Liver (tissue), 9 donors: Measurements from ENCODE around the gene PPP6R2. TPM values are rescaled to one million over a fixed set of nuclear protein-coding genes. Genes with fewer than 3 reads are reported as not detected.

Experiments used
- DNase-seq: peaks from one replicate; pipeline ENCODE4 v3.0.0-alpha.2; 2017; ENCODE audit warnings: low spot score
- H3K27ac ChIP-seq, 2 donors: one replicate each; pipeline ENCODE4 v1.7.0; 2013; ENCODE audit warnings: inconsistent platforms in 2 of 2, low read length in 2 of 2, control low read depth in 1 of 2, low read depth in 1 of 2, mild to moderate bottlenecking in 1 of 2
- H3K27me3 ChIP-seq, 4 donors: one replicate each; pipeline versions ENCODE4 v1.6.1 to v1.7.0; 2013; ENCODE audit warnings: low read length in 3 of 4, inconsistent platforms in 1 of 4, mild to moderate bottlenecking in 1 of 4, moderate library complexity in 1 of 4; ENCODE audit not compliant: control insufficient read depth in 4 of 4, insufficient read depth in 4 of 4
- H3K36me3 ChIP-seq, 4 donors: one replicate each; pipeline versions ENCODE4 v1.6.1 to v1.7.0; 2013; ENCODE audit warnings: low read length in 3 of 4, mild to moderate bottlenecking in 3 of 4, low read depth in 1 of 4, moderate library complexity in 1 of 4; ENCODE audit not compliant: control insufficient read depth in 4 of 4, insufficient read depth in 3 of 4
- H3K4me1 ChIP-seq, 4 donors: one replicate each; pipeline versions ENCODE4 v1.6.1 to v1.7.0; 2013; ENCODE audit warnings: low read length in 3 of 4, mild to moderate bottlenecking in 3 of 4, moderate library complexity in 1 of 4; ENCODE audit not compliant: control insufficient read depth in 4 of 4, insufficient read depth in 4 of 4
- H3K4me3 ChIP-seq, 3 donors: one replicate each; pipeline versions ENCODE4 v1.6.1 to v1.7.0; 2013; ENCODE audit warnings: low read length in 3 of 3, control low read depth in 1 of 3, low read depth in 1 of 3, mild to moderate bottlenecking in 1 of 3
- H3K9ac ChIP-seq, 2 donors: one replicate each; pipeline ENCODE4 v1.7.0; 2013; ENCODE audit warnings: low read length in 2 of 2, mild to moderate bottlenecking in 2 of 2, moderate library complexity in 2 of 2, control low read depth in 1 of 2, low read depth in 1 of 2
- H3K9me3 ChIP-seq, 4 donors: one replicate each; pipeline versions ENCODE4 v1.6.1 to v1.7.0; 2013; ENCODE audit warnings: low read length in 3 of 4; ENCODE audit not compliant: control insufficient read depth in 4 of 4
- ATF3 ChIP-seq: IDR thresholded peaks from 2 replicates; pipeline ENCODE4 v1.6.1; 2016; ENCODE audit warnings: antibody characterized with exemption
- FOXA1 ChIP-seq: IDR thresholded peaks from 2 replicates; pipeline ENCODE4 v1.6.1; 2016; ENCODE audit warnings: antibody characterized with exemption
- FOXA2 ChIP-seq: IDR thresholded peaks from 2 replicates; pipeline ENCODE4 v1.6.1; 2016; ENCODE audit warnings: antibody characterized with exemption
- GABPA ChIP-seq, 2 donors: IDR thresholded peaks in 1 of 2; conservative IDR thresholded peaks in 1 of 2; 2 replicates each; pipeline ENCODE4 v1.6.1; 2016; ENCODE audit warnings: antibody characterized with exemption in 2 of 2, mild to moderate bottlenecking in 1 of 2, moderate library complexity in 1 of 2
- HNF4A ChIP-seq, 2 donors: conservative IDR thresholded peaks; 2 replicates each; pipeline ENCODE4 v1.6.1; 2016; ENCODE audit warnings: antibody characterized with exemption in 2 of 2, mild to moderate bottlenecking in 2 of 2
- HNF4G ChIP-seq: IDR thresholded peaks from 2 replicates; pipeline ENCODE4 v1.6.1; 2016; ENCODE audit warnings: antibody characterized with exemption
- JUND ChIP-seq, 2 donors: IDR thresholded peaks; 2 replicates each; pipeline ENCODE4 v1.6.1; 2016; ENCODE audit warnings: antibody characterized with exemption in 2 of 2
- NR2F2 ChIP-seq: IDR thresholded peaks from 2 replicates; pipeline ENCODE4 v1.6.1; 2016; ENCODE audit warnings: antibody characterized with exemption
- RAD21 ChIP-seq, 2 donors: IDR thresholded peaks; 2 replicates each; pipeline ENCODE4 v1.6.1; 2016; ENCODE audit warnings: antibody characterized with exemption in 2 of 2, mild to moderate bottlenecking in 2 of 2
- REST ChIP-seq: IDR thresholded peaks from 2 replicates; pipeline ENCODE4 v1.6.1; 2016; ENCODE audit warnings: antibody characterized with exemption, mild to moderate bottlenecking
- RXRA ChIP-seq, 2 donors: IDR thresholded peaks; 2 replicates each; pipeline ENCODE4 v1.6.1; 2017 to 2018; ENCODE audit warnings: antibody characterized with exemption in 2 of 2, mild to moderate bottlenecking in 1 of 2
- SP1 ChIP-seq: IDR thresholded peaks from 2 replicates; pipeline ENCODE4 v1.6.1; 2018; ENCODE audit warnings: antibody characterized with exemption, mild to moderate bottlenecking
- TAF1 ChIP-seq: conservative IDR thresholded peaks from 2 replicates; pipeline ENCODE4 v1.6.1; 2016; ENCODE audit warnings: antibody characterized with exemption, mild to moderate bottlenecking
- YY1 ChIP-seq: IDR thresholded peaks from 2 replicates; pipeline ENCODE4 v1.6.1; 2016; ENCODE audit warnings: antibody characterized with exemption, mild to moderate bottlenecking
- WGBS: extraction: QIAGEN DNeasy Blood & Tissue Kit; methylation state at CpG from one replicate; pipeline ENCODE4 v1.1.7; 2013; 5-methylcytosine and 5-hydroxymethylcytosine counted together
- polyA plus RNA-seq, 2 donors: library from polyadenylated mRNA; stranded (reverse) in 1 of 2; unstranded in 1 of 2; fragments of 200-250 nt in 1 of 2; fragments of >200 nt in 1 of 2; fragmentation: Nextera tagmentation in 1 of 2; extraction: Ambion mirVana in 1 of 2; gene quantifications; one replicate each; pipeline versions ENCODE4 v1.2.1 to v1.2.3, GENCODE V29; 2013 to 2015
- total RNA-seq, 2 donors: library from RNA; depleted of rRNA; stranded (reverse); fragments of >200 nt; gene quantifications; one replicate each; pipeline ENCODE4 v1.2.3, GENCODE V29; 2014
- TF ChIP-seq, protein P1 (sequence below): IDR thresholded peaks from 2 replicates; pipeline ENCODE4 v1.6.1; 2016; ENCODE audit warnings: antibody characterized with exemption
- TF ChIP-seq, protein P2 (sequence below): IDR thresholded peaks from 2 replicates; pipeline ENCODE4 v1.6.1; 2016; ENCODE audit warnings: antibody characterized with exemption
- donor health status: healthy.
- donor health status: healthy.
- donor health status: healthy.
- donor health status: healthy.
- donor health status: healthy.

The PPP6R2 gene
- total and polyA plus RNA-seq, 4 donors: 28.8 to 117 (median 47.2) TPM

GRCh38 chr22:50309601-50309991 is 33.5 kb upstream of the PPP6R2 start:
- Histone ChIP-seq H3K27ac (peak overlapping the region in 1 of 2 donors; percentile 71), H3K9me3 (no peaks in the 10 kb centered on the region), H3K9ac (no peak overlapping the region), H3K4me3 (no peak overlapping the region), H3K36me3 (no peaks in the 10 kb centered on the region), H3K27me3 (no peaks in the 10 kb centered on the region), H3K4me1 (peaks cover 0 to 37% (median 17%) of the 10 kb centered on the region in 4 donors)
- 85% methylated on average over 7 of the region's 7 CpGs for WGBS
- DNase-seq: no peak
- TF ChIP-seq FOXA2 (no peak), GABPA (IDR thresholded peaks at IDR 0.05 in 1 of 2, conservative IDR thresholded peaks at IDR 0.05 in 1 of 2) (no peak), TAF1 (no peak), FOXA1 (no peak), HNF4A (conservative IDR thresholded peaks at IDR 0.05) (no peak), REST (no peak), SP1 (no peak), RXRA (IDR thresholded peaks at IDR 0.05) (no peak), RAD21 (IDR thresholded peaks at IDR 0.05) (no peak), YY1 (no peak), HNF4G (no peak)
- TF ChIP-seq, protein P1, sequence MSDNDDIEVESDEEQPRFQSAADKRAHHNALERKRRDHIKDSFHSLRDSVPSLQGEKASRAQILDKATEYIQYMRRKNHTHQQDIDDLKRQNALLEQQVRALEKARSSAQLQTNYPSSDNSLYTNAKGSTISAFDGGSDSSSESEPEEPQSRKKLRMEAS: no peak
- TF ChIP-seq, protein P2, sequence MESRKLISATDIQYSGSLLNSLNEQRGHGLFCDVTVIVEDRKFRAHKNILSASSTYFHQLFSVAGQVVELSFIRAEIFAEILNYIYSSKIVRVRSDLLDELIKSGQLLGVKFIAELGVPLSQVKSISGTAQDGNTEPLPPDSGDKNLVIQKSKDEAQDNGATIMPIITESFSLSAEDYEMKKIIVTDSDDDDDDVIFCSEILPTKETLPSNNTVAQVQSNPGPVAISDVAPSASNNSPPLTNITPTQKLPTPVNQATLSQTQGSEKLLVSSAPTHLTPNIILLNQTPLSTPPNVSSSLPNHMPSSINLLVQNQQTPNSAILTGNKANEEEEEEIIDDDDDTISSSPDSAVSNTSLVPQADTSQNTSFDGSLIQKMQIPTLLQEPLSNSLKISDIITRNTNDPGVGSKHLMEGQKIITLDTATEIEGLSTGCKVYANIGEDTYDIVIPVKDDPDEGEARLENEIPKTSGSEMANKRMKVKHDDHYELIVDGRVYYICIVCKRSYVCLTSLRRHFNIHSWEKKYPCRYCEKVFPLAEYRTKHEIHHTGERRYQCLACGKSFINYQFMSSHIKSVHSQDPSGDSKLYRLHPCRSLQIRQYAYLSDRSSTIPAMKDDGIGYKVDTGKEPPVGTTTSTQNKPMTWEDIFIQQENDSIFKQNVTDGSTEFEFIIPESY: no peak

DNA sequence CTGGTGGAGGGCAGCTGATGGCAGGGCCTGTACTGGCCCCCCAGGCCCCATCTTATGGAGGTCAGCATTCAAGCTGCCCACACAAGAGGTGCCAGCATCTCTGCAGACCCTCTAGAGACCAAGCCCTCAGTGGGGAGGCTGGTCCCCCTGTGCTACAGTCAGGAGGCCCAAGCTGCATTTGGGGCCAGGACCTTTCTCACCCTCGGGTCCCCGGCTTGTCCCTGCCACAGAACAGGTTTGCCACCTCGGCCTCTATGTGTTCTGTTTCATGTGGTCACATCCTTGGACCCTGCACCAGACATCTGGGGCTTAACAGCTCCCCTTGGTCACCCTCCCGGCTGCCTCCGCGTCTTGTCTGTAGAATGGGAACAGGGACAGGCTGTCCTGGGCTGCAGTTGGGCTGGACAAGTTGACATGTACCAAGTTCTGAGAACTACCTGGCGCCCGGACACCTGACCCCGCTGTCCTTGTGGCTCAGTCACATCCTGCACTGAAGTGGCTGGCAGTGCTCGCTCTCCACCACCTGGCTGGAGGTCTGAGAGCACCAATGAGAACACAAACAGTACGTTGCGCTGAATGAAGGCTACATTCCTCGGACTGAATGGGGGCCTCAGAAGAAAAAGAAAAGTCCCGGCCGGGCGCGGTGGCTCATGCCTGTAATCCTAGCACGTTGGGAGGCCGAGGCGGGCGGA is 33.0 kb upstream of the PPP6R2 start:
- H3K4me1 ChIP-seq: peaks cover 0 to 31% (median 12%) of the 10 kb centered on the region in 4 donors

More for the DNA sequence above, 33.0 kb upstream of the PPP6R2 start:
- 92% methylated on average over 21 of the region's 21 CpGs for WGBS
- no peaks in the 10 kb centered on the region for H3K36me3 ChIP-seq
- DNase-seq: no peak
- TF ChIP-seq NR2F2 (no peak), JUND (IDR thresholded peaks at IDR 0.05) (no peak), ATF3 (no peak), HNF4A (conservative IDR thresholded peaks at IDR 0.05) (no peak)
- TF ChIP-seq, protein P2: no peak
- no peaks in the 10 kb centered on the region for H3K27me3 ChIP-seq
- H3K4me3 ChIP-seq: no peak overlapping the region
- no peaks in the 10 kb centered on the region for H3K9me3 ChIP-seq
- H3K27ac ChIP-seq: no peak overlapping the region
- H3K9ac ChIP-seq: no peak overlapping the region
